ENCODE results near the gene LY86. TPM values are rescaled to one million over a fixed set of nuclear protein-coding genes. Genes with fewer than 3 reads are reported as not detected.

Gene LY86
- total and polyA plus RNA-seq, 2 experiments from 2014 or later, result not detected

- Histone ChIP-seq H3K4me3 (no peak overlapping the region), H3K9me3 (ENCODE audit: low read depth) (no peaks in the 10 kb centered on the region), H3K4me1 (ENCODE audit: low read depth) (no peaks in the 10 kb centered on the region), H3K27ac (no peak overlapping the region), H3K36me3 (no peaks in the 10 kb centered on the region), H3K27me3 (no peaks in the 10 kb centered on the region)
- TF ChIP-seq, protein P1, sequence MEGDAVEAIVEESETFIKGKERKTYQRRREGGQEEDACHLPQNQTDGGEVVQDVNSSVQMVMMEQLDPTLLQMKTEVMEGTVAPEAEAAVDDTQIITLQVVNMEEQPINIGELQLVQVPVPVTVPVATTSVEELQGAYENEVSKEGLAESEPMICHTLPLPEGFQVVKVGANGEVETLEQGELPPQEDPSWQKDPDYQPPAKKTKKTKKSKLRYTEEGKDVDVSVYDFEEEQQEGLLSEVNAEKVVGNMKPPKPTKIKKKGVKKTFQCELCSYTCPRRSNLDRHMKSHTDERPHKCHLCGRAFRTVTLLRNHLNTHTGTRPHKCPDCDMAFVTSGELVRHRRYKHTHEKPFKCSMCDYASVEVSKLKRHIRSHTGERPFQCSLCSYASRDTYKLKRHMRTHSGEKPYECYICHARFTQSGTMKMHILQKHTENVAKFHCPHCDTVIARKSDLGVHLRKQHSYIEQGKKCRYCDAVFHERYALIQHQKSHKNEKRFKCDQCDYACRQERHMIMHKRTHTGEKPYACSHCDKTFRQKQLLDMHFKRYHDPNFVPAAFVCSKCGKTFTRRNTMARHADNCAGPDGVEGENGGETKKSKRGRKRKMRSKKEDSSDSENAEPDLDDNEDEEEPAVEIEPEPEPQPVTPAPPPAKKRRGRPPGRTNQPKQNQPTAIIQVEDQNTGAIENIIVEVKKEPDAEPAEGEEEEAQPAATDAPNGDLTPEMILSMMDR (IDR thresholded peaks at IDR 0.05; ENCODE audit: low read depth, low read length), result no peak
- DNase-seq (ENCODE audit: low read depth in 1 of 2, low spot score in 1 of 2), result no peak
Observed at GRCh38 chr6:6592826-6593475, 4.4 kb downstream of the LY86 start.

- no peaks in the 10 kb centered on the region for H3K9me3 ChIP-seq (ENCODE audit: low read depth)
- H3K4me3 ChIP-seq, result no peak overlapping the region
- DNase-seq (ENCODE audit: low read depth in 1 of 2, low spot score in 1 of 2), result no peak
- no peaks in the 10 kb centered on the region for H3K27me3 ChIP-seq
- no peak overlapping the region for H3K27ac ChIP-seq
- no peaks in the 10 kb centered on the region for H3K4me1 ChIP-seq (ENCODE audit: low read depth)
- TF ChIP-seq, protein P1 (IDR thresholded peaks at IDR 0.05; ENCODE audit: low read depth, low read length), result no peak
- H3K36me3 ChIP-seq, result no peaks in the 10 kb centered on the region
Observed at GRCh38 chr6:6593867-6594468, 5.4 kb downstream of the LY86 start.

GRCh38 chr6:6595025-6595424 lies 6.5 kb downstream of the LY86 start:
- Histone ChIP-seq H3K27ac (no peak overlapping the region), H3K36me3 (no peaks in the 10 kb centered on the region), H3K9me3 (ENCODE audit: low read depth) (no peaks in the 10 kb centered on the region), H3K4me3 (no peak overlapping the region), H3K27me3 (no peaks in the 10 kb centered on the region), H3K4me1 (ENCODE audit: low read depth) (no peaks in the 10 kb centered on the region)
- TF ChIP-seq, protein P1 (IDR thresholded peaks at IDR 0.05; ENCODE audit: low read depth, low read length), result no peak
- no peak for DNase-seq (ENCODE audit: low read depth in 1 of 2, low spot score in 1 of 2)

- H3K4me1 ChIP-seq (ENCODE audit: low read depth), result no peaks in the 10 kb centered on the region
- H3K4me3 ChIP-seq, result no peak overlapping the region
- H3K27me3 ChIP-seq, result no peaks in the 10 kb centered on the region
- H3K36me3 ChIP-seq, result no peaks in the 10 kb centered on the region
- no peak overlapping the region for H3K27ac ChIP-seq
- TF ChIP-seq, protein P1 (IDR thresholded peaks at IDR 0.05; ENCODE audit: low read depth, low read length), result no peak
- no peak for DNase-seq (ENCODE audit: low read depth in 1 of 2, low spot score in 1 of 2)
- no peaks in the 10 kb centered on the region for H3K9me3 ChIP-seq (ENCODE audit: low read depth)
Observed at GRCh38 chr6:6595952-6596351, 7.4 kb downstream of the LY86 start.

- no peak overlapping the region for H3K4me3 ChIP-seq
Observed at GRCh38 chr6:6596529-6597328, 8.2 kb downstream of the LY86 start.

More at GRCh38 chr6:6596529-6597328, 8.2 kb downstream of the LY86 start:
- DNase-seq (ENCODE audit: low read depth in 1 of 2, low spot score in 1 of 2), result no peak
- TF ChIP-seq, protein P1 (IDR thresholded peaks at IDR 0.05; ENCODE audit: low read depth, low read length), result no peak
- H3K36me3 ChIP-seq, result no peaks in the 10 kb centered on the region
- no peak overlapping the region for H3K27ac ChIP-seq
- H3K4me1 ChIP-seq (ENCODE audit: low read depth), result no peaks in the 10 kb centered on the region
- H3K9me3 ChIP-seq (ENCODE audit: low read depth), result no peaks in the 10 kb centered on the region
- no peaks in the 10 kb centered on the region for H3K27me3 ChIP-seq
